Keratinocyte (primary cell): ENCODE measurements around the gene RERE. TPM values are rescaled to one million over a fixed set of nuclear protein-coding genes. Genes with fewer than 3 reads are reported as not detected.

Experiments
- DNase-seq: peaks from one replicate; pipeline ENCODE4 v3.0.0-alpha.2; 2011; ENCODE audit warnings: low read depth, missing footprints, low spot score
- FAIRE-seq: peaks from 2 replicates; lab custom pipeline; 2011; peaks lifted over from hg19 to GRCh38; lab: Jason Lieb, UNC
- H2AFZ ChIP-seq: 2 replicates; pipeline ENCODE4 v1.6.0; 2012; ENCODE audit warnings: low read length, control low read depth, inconsistent platforms; ENCODE audit not compliant: control insufficient read depth
- H3K27ac ChIP-seq: 2 replicates; pipeline ENCODE4 v1.5.1; 2011; ENCODE audit warnings: low read length; ENCODE audit not compliant: control insufficient read depth, insufficient read depth
- H3K27me3 ChIP-seq: 3 replicates; pipeline ENCODE4 v1.6.0; 2011; ENCODE audit warnings: low read length; ENCODE audit not compliant: control insufficient read depth, insufficient read depth; ENCODE audit errors: extremely low read depth
- H3K36me3 ChIP-seq, 2 experiments: 2 replicates in 1 of 2; 3 replicates in 1 of 2; pipeline ENCODE4 v1.5.1; 2011; ENCODE audit warnings: low read length in 2 of 2, mild to moderate bottlenecking in 1 of 2; ENCODE audit not compliant: control insufficient read depth in 2 of 2, insufficient read depth in 2 of 2; ENCODE audit errors: extremely low read depth in 1 of 2
- H3K4me1 ChIP-seq: 3 replicates; pipeline ENCODE4 v1.5.1; 2011; ENCODE audit warnings: low read length; ENCODE audit not compliant: control insufficient read depth, insufficient read depth; ENCODE audit errors: extremely low read depth
- H3K4me2 ChIP-seq: 3 replicates; pipeline ENCODE4 v1.6.0; 2011; ENCODE audit warnings: low read depth, low read length; ENCODE audit not compliant: control insufficient read depth, insufficient read depth; ENCODE audit errors: extremely low read depth
- H3K4me3 ChIP-seq, 3 experiments: fragments of 200-600 bp in 1 of 3; sonication (generic) in 1 of 3; 2 replicates in 2 of 3; 3 replicates in 1 of 3; pipeline ENCODE4 v1.5.1; 2011 to 2016; ENCODE audit warnings: low read length in 3 of 3, mild to moderate bottlenecking in 3 of 3, control low read depth in 2 of 3, inconsistent platforms in 1 of 3, low read depth in 1 of 3, mixed read lengths in 1 of 3, mixed run types in 1 of 3, moderate library complexity in 1 of 3; ENCODE audit not compliant: control insufficient read depth in 2 of 3, insufficient read depth in 2 of 3; ENCODE audit errors: extremely low read depth in 1 of 3
- H3K79me2 ChIP-seq: 2 replicates; pipeline ENCODE4 v1.6.0; 2012; ENCODE audit warnings: low read length; ENCODE audit not compliant: control insufficient read depth, insufficient read depth
- H3K9ac ChIP-seq: 3 replicates; pipeline ENCODE4 v1.6.0; 2011; ENCODE audit warnings: low read length; ENCODE audit not compliant: control insufficient read depth, insufficient read depth; ENCODE audit errors: extremely low read depth
- H3K9me1 ChIP-seq: 3 replicates; pipeline ENCODE4 v1.6.0; 2011; ENCODE audit warnings: low read length; ENCODE audit not compliant: control insufficient read depth, insufficient read depth; ENCODE audit errors: extremely low read depth
- H3K9me3 ChIP-seq: 2 replicates; pipeline ENCODE4 v1.5.1; 2012; ENCODE audit warnings: low read depth, low read length; ENCODE audit not compliant: control insufficient read depth
- H4K20me1 ChIP-seq: 3 replicates; pipeline ENCODE4 v1.6.0; 2011; ENCODE audit warnings: low read length; ENCODE audit not compliant: control insufficient read depth, insufficient read depth; ENCODE audit errors: extremely low read depth
- EZH2 ChIP-seq: IDR thresholded peaks from one replicate; pipeline ENCODE4 v1.6.1; 2012; ENCODE audit warnings: inconsistent platforms, mild to moderate bottlenecking, low read length, moderate library complexity
- dilution Hi-C: fragments of 300-500 bp; cut with MboI; formaldehyde crosslinking; loops from one replicate; pipeline ENCODE4 v1.7.0; 2020; ENCODE audit warnings: low sequenced_read_pairs; ENCODE audit not compliant: extremely low pct_ligation_motif_present
- polyA plus RNA-seq, 5 experiments: library from polyadenylated mRNA; depleted of rRNA in 3 of 5; stranded (reverse) in 3 of 5; stranded (forward) in 1 of 5; unstranded in 1 of 5; fragments of >200 nt; gene quantifications; 1 replicate in 1 of 5; 2 replicates in 3 of 5; 3 replicates in 1 of 5; pipeline versions ENCODE4 v1.2.1 to v1.2.3, GENCODE V29; 2011 to 2012; ENCODE audit warnings: missing spikeins in 2 of 5, low read depth in 1 of 5, low replicate concordance in 1 of 5
- TF ChIP-seq, protein P1 (sequence below), 3 experiments: IDR thresholded peaks in 1 of 3; conservative IDR thresholded peaks in 1 of 3; optimal IDR thresholded peaks in 1 of 3; 2 replicates in 2 of 3; 3 replicates in 1 of 3; pipeline versions ENCODE3 to v1.5.1; 2011; ENCODE audit warnings: low read length in 3 of 3, mild to moderate bottlenecking in 3 of 3, moderate library complexity in 2 of 3, control low read depth in 1 of 3, inconsistent platforms in 1 of 3; ENCODE audit not compliant: insufficient read depth in 2 of 3; ENCODE audit errors: extremely low read depth in 1 of 3

The RERE gene
- polyA plus RNA-seq, 1 donor (not counting 4 experiments of a cell fraction or from before 2014, with no cell fraction given) = 3.8 TPM

DNA sequence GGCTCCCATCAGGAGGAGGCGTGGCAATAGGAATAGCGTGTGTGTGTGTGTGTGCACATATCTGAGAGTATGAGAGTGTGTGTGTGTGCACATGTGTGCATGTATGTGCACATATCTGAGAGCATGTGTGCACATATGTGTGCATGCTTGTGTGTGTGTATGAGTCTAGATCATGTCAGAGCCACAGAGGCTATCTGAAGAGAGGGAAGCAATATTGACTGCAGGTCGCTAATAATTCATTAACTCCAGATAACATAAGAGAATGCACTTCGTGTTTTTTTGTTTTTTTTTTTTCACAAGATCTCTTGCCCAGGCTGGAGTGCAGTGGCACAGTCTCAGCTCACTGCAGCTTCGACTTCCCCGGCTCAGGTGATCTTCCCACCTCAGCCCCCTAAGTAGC, 504.2 kb downstream of the RERE start:
- no peaks in the 10 kb centered on the region for H3K79me2 ChIP-seq
- H3K9me1 ChIP-seq = no peaks in the 10 kb centered on the region
- H3K36me3 ChIP-seq = no peaks in the 10 kb centered on the region
- no peak overlapping the region for H3K4me3 ChIP-seq
- TF ChIP-seq EZH2 = no peak
- TF ChIP-seq, protein P1, sequence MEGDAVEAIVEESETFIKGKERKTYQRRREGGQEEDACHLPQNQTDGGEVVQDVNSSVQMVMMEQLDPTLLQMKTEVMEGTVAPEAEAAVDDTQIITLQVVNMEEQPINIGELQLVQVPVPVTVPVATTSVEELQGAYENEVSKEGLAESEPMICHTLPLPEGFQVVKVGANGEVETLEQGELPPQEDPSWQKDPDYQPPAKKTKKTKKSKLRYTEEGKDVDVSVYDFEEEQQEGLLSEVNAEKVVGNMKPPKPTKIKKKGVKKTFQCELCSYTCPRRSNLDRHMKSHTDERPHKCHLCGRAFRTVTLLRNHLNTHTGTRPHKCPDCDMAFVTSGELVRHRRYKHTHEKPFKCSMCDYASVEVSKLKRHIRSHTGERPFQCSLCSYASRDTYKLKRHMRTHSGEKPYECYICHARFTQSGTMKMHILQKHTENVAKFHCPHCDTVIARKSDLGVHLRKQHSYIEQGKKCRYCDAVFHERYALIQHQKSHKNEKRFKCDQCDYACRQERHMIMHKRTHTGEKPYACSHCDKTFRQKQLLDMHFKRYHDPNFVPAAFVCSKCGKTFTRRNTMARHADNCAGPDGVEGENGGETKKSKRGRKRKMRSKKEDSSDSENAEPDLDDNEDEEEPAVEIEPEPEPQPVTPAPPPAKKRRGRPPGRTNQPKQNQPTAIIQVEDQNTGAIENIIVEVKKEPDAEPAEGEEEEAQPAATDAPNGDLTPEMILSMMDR (optimal IDR thresholded peaks at IDR 0.05 in 1 of 3, IDR thresholded peaks at IDR 0.05 in 1 of 3, conservative IDR thresholded peaks at IDR 0.05 in 1 of 3; ENCODE audit: extremely low read depth in 1 of 3, insufficient read depth in 2 of 3, low read length in 3 of 3) = no peak
- H3K4me1 ChIP-seq = no peaks in the 10 kb centered on the region
- H4K20me1 ChIP-seq = no peaks in the 10 kb centered on the region
- H3K9ac ChIP-seq = no peak overlapping the region
- peaks cover 2% of the 10 kb centered on the region for H3K27me3 ChIP-seq
- FAIRE-seq = no peak
- H2AFZ ChIP-seq = no peak overlapping the region
- dilution Hi-C loops = loop anchor here (25.0 kb wide), 1 partner anchor 301 kb away; no protein-coding TSS in a partner anchor
- no peaks in the 10 kb centered on the region for H3K9me3 ChIP-seq
- H3K4me2 ChIP-seq = no peak overlapping the region
- no peak overlapping the region for H3K27ac ChIP-seq
- no peak for DNase-seq

DNA sequence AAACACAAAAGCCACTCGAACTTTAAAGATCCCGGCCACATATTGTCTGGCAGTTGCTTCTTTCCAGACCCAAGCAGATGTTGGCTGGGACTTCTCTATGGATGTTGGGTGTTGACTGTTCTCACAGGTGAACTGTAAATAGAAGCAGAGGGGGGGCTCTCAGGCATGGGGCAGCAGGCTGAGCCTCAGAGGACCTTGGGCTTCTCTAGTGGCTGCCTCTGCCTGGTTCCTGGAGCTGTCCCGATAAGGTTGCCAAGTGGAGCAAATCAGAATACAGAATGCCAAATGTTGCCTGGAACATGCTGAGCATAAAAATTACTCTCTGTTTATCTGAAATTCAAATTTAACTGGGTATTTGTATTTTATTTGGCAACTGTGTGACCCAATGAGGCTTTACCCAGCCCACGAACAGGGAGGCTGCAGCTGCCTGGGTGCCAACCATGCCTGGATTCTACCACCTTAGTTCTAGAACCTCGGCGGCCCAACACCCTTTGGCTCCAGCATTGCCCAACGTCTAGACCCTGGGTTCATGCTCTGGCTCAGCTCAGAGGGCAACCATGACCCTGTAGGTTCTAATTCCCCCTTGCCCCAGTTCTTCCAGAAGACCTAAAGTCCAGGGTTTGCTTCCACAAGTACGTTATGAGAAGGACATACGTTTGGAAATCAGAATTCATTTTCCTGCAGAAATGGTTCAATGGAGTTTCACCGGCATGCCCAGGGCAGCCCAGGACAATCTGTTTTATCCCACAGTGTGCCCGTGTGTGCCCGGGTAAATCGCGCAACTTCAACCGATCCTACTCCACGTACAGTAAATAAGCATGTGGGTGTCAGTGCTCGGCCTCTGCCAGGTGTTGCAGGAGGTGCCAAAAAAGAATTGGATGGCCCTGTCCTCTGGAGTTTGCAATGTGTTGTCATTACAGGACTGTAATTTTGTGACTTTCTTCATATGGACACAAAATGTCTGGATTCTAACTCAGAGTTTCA, 504.9 kb downstream of the RERE start:
- Histone ChIP-seq H3K4me1 (no peaks in the 10 kb centered on the region), H3K4me2 (no peak overlapping the region), H3K4me3 (no peak overlapping the region), H3K9me3 (no peaks in the 10 kb centered on the region), H3K36me3 (no peaks in the 10 kb centered on the region), H3K79me2 (no peaks in the 10 kb centered on the region), H3K27me3 (no peaks in the 10 kb centered on the region), H3K9ac (no peak overlapping the region), H3K9me1 (no peaks in the 10 kb centered on the region), H3K27ac (no peak overlapping the region), H2AFZ (no peak overlapping the region), H4K20me1 (no peaks in the 10 kb centered on the region)
- FAIRE-seq (no peak), DNase-seq (no peak)
- TF ChIP-seq, protein P1 (optimal IDR thresholded peaks at IDR 0.05 in 1 of 3, IDR thresholded peaks at IDR 0.05 in 1 of 3, conservative IDR thresholded peaks at IDR 0.05 in 1 of 3; ENCODE audit: extremely low read depth in 1 of 3, insufficient read depth in 2 of 3, low read length in 3 of 3) = no peak
- TF ChIP-seq EZH2 = no peak
- dilution Hi-C loops = loop anchor here (25.0 kb wide), 1 partner anchor 300 kb away; no protein-coding TSS in a partner anchor
